ENCODE data around the gene GINS1. TPM values are rescaled to one million over a fixed set of nuclear protein-coding genes. Genes with fewer than 3 reads are reported as not detected.

Gene GINS1
- total RNA-seq, 1 donor from 2014 or later: 6.6 TPM

DNA sequence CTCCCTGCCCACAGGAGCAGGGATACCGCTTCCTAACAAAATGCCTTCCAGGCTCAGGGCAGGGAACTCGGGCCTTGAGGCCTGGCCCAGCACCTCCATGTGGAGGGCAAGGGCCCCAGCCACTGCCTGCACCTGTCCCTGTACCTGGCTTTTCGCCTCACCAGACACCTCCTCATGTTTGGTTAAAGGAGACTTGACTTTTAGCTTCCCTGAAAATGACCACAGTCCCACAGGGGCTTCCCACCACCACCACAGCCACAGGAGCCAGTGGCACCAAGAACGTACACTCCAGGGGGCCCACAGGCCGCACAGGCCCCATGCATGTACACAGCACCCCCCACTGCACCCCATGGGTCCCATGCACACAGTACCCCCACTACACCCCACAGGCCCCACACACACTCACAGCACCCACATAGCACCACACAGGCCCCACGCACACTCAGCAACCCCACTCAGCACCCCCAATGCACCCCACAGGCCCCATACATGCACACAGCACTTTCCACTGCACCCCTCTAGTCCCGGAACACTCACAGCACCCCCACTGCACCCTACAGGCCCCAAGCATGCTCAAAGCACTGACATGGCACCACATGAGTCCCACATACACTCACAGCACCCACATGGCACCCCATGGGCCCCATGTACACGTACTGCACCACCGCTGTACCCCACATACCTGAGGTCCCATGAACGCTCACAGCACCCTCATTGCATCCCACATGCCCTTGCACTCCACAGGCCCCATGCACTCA is 86.5 kb downstream of the GINS1 start:
- no peak for TF ChIP-seq EZH2 (IDR thresholded peaks at IDR 0.05; ENCODE audit: insufficient read depth, low read length)
- Histone ChIP-seq H3K9ac (ENCODE audit: low read length) (no peak overlapping the region), H2AFZ (ENCODE audit: low read depth, low read length) (no peak overlapping the region), H4K20me1 (ENCODE audit: insufficient read depth, low read length) (peaks cover 7% of the 10 kb centered on the region), H3K4me3 (ENCODE audit: insufficient read depth, low read depth, low read length) (no peak overlapping the region), H3K27ac (ENCODE audit: low read depth, low read length) (no peak overlapping the region), H3K79me2 (ENCODE audit: insufficient read depth, low read length) (no peaks in the 10 kb centered on the region), H3K4me1 (ENCODE audit: insufficient read depth, low read length) (peaks cover 2% of the 10 kb centered on the region), H3K36me3 (ENCODE audit: insufficient read depth, low read length) (no peaks in the 10 kb centered on the region), H3K9me3 (ENCODE audit: insufficient read depth, low read depth, low read length) (no peaks in the 10 kb centered on the region), H3K27me3 (ENCODE audit: insufficient read depth, low read length) (no peaks in the 10 kb centered on the region), H3K4me2 (ENCODE audit: low read length) (no peak overlapping the region)
- FAIRE-seq (no peak), DNase-seq (ENCODE audit: low read depth) (no peak)
- H3K9me3 Mint-ChIP-seq (ENCODE audit: unreplicated experiment): no peaks in the 10 kb centered on the region
- H3K4me3 Mint-ChIP-seq (ENCODE audit: unreplicated experiment): no peak overlapping the region
- H3K36me3 Mint-ChIP-seq (ENCODE audit: low read depth, unreplicated experiment): peaks cover 2% of the 10 kb centered on the region
- H3K27me3 Mint-ChIP-seq (ENCODE audit: low read depth, unreplicated experiment): no peaks in the 10 kb centered on the region
- H3K27ac Mint-ChIP-seq (ENCODE audit: unreplicated experiment): no peak overlapping the region
- no peaks in the 10 kb centered on the region for H3K4me1 Mint-ChIP-seq (ENCODE audit: low read depth, unreplicated experiment)

DNA sequence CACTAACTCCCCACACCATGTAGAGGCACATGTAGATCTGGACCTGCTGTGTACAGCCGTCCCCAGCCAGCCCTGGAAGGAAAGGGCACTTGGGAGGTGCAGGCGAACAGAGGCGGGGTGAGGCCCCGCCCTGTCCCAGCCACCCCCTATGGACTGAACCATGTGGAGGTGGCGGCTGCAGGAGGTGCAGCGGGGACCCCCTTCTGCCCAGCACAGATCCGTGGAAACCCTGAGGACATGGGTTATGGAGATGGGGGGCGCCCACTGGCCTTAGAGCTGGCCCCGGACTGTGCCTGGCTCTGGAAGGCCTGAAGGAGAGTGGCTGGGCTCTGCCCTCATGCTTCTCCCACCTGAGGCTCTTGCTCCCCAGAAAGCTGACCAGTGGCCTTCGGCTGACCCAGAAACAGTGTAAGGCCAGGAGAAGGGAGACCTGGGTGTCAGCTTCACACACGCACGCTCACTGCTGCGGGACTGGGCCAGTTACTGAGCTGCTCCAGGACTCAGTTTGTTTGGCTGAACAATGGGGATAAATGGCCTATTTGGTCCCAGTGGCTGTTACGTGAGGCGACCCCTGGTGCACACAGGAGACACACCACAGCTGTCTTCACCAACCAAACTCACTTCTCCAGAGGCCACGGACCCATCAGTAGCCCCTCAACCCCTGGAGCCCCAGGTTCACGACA is 87.2 kb downstream of the GINS1 start:
- Histone ChIP-seq H3K4me3 (ENCODE audit: insufficient read depth, low read depth, low read length) (no peak overlapping the region), H4K20me1 (ENCODE audit: insufficient read depth, low read length) (peaks cover 7% of the 10 kb centered on the region), H3K4me2 (ENCODE audit: low read length) (no peak overlapping the region), H3K36me3 (ENCODE audit: insufficient read depth, low read length) (no peaks in the 10 kb centered on the region), H3K79me2 (ENCODE audit: insufficient read depth, low read length) (no peaks in the 10 kb centered on the region), H2AFZ (ENCODE audit: low read depth, low read length) (no peak overlapping the region), H3K27ac (ENCODE audit: low read depth, low read length) (no peak overlapping the region), H3K9ac (ENCODE audit: low read length) (no peak overlapping the region), H3K9me3 (ENCODE audit: insufficient read depth, low read depth, low read length) (no peaks in the 10 kb centered on the region), H3K27me3 (ENCODE audit: insufficient read depth, low read length) (no peaks in the 10 kb centered on the region), H3K4me1 (ENCODE audit: insufficient read depth, low read length) (peaks cover 2% of the 10 kb centered on the region)
- TF ChIP-seq, protein P1, sequence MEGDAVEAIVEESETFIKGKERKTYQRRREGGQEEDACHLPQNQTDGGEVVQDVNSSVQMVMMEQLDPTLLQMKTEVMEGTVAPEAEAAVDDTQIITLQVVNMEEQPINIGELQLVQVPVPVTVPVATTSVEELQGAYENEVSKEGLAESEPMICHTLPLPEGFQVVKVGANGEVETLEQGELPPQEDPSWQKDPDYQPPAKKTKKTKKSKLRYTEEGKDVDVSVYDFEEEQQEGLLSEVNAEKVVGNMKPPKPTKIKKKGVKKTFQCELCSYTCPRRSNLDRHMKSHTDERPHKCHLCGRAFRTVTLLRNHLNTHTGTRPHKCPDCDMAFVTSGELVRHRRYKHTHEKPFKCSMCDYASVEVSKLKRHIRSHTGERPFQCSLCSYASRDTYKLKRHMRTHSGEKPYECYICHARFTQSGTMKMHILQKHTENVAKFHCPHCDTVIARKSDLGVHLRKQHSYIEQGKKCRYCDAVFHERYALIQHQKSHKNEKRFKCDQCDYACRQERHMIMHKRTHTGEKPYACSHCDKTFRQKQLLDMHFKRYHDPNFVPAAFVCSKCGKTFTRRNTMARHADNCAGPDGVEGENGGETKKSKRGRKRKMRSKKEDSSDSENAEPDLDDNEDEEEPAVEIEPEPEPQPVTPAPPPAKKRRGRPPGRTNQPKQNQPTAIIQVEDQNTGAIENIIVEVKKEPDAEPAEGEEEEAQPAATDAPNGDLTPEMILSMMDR (IDR thresholded peaks at IDR 0.05; ENCODE audit: insufficient read depth, low read depth, low read length): no peak
- no peak for TF ChIP-seq EZH2 (IDR thresholded peaks at IDR 0.05; ENCODE audit: insufficient read depth, low read length)
- no peaks in the 10 kb centered on the region for H3K9me3 Mint-ChIP-seq (ENCODE audit: unreplicated experiment)
- DNase-seq (ENCODE audit: low read depth) (no peak), FAIRE-seq (no peak)
- H3K4me3 Mint-ChIP-seq (ENCODE audit: unreplicated experiment): no peak overlapping the region
- H3K27ac Mint-ChIP-seq (ENCODE audit: unreplicated experiment): no peak overlapping the region
- no peaks in the 10 kb centered on the region for H3K27me3 Mint-ChIP-seq (ENCODE audit: low read depth, unreplicated experiment)
- no peaks in the 10 kb centered on the region for H3K4me1 Mint-ChIP-seq (ENCODE audit: low read depth, unreplicated experiment)
- H3K36me3 Mint-ChIP-seq (ENCODE audit: low read depth, unreplicated experiment): peaks cover 2% of the 10 kb centered on the region

DNA sequence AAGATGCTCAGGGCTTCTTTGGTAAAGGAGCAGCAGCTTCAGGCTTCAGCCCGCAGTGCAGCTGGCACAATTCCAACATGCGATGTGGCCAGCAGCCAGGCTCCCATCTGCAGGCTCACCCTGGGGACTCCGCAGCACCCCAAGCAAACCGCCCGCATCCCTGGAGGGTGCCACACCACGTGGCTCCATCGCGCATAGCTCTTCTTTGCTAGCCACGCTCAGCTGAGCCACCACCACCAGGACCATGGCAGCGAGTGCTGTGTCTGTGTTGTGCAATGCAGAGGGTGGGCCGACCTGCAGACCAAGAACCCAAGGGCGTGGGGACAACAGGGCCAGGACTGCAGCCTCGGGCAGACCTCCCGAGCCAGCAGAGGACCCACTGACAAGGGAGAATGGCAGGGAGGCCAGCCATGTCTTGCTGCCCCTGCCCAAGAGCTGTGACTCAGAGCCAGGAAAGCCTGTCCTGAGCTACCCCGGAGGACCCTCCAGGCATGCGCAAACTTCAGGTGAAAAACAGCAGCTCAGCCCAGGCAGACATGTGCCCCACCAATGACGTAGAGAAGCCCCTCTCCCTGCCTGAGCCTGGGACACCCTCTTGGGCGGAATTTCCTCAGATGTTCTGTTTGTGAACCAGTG is 87.8 kb downstream of the GINS1 start:
- Histone ChIP-seq H3K27me3 (ENCODE audit: insufficient read depth, low read length) (no peaks in the 10 kb centered on the region), H3K4me3 (ENCODE audit: insufficient read depth, low read depth, low read length) (no peak overlapping the region), H4K20me1 (ENCODE audit: insufficient read depth, low read length) (peaks cover 7% of the 10 kb centered on the region), H3K36me3 (ENCODE audit: insufficient read depth, low read length) (no peaks in the 10 kb centered on the region), H3K4me2 (ENCODE audit: low read length) (no peak overlapping the region), H2AFZ (ENCODE audit: low read depth, low read length) (no peak overlapping the region), H3K9ac (ENCODE audit: low read length) (no peak overlapping the region), H3K79me2 (ENCODE audit: insufficient read depth, low read length) (no peaks in the 10 kb centered on the region), H3K9me3 (ENCODE audit: insufficient read depth, low read depth, low read length) (no peaks in the 10 kb centered on the region), H3K27ac (ENCODE audit: low read depth, low read length) (no peak overlapping the region), H3K4me1 (ENCODE audit: insufficient read depth, low read length) (peaks cover 2% of the 10 kb centered on the region)
- DNase-seq (ENCODE audit: low read depth) (no peak), FAIRE-seq (no peak)
- TF ChIP-seq, protein P1 (IDR thresholded peaks at IDR 0.05; ENCODE audit: insufficient read depth, low read depth, low read length): no peak
- no peak for TF ChIP-seq EZH2 (IDR thresholded peaks at IDR 0.05; ENCODE audit: insufficient read depth, low read length)
- no peak overlapping the region for H3K27ac Mint-ChIP-seq (ENCODE audit: unreplicated experiment)
- H3K27me3 Mint-ChIP-seq (ENCODE audit: low read depth, unreplicated experiment): no peaks in the 10 kb centered on the region
- peaks cover 2% of the 10 kb centered on the region for H3K36me3 Mint-ChIP-seq (ENCODE audit: low read depth, unreplicated experiment)
- H3K4me1 Mint-ChIP-seq (ENCODE audit: low read depth, unreplicated experiment): no peaks in the 10 kb centered on the region
- no peak overlapping the region for H3K4me3 Mint-ChIP-seq (ENCODE audit: unreplicated experiment)
- H3K9me3 Mint-ChIP-seq (ENCODE audit: unreplicated experiment): no peaks in the 10 kb centered on the region
